Astrocyte (in vitro differentiated cells and primary cell): ENCODE measurements around the gene HAPLN2.

Experiments
- EZH2 ChIP-seq: IDR thresholded peaks from 2 replicates; pipeline ENCODE4 v1.6.1; 2012; ENCODE audit warnings: mild to moderate bottlenecking, low read length, inconsistent platforms; ENCODE audit not compliant: insufficient read depth
- TF ChIP-seq, protein P1 (sequence below): IDR thresholded peaks from 2 replicates; pipeline ENCODE4 v1.5.1; 2011; ENCODE audit warnings: low read depth, mild to moderate bottlenecking, inconsistent platforms, low read length, moderate library complexity; ENCODE audit not compliant: insufficient read depth

DNA sequence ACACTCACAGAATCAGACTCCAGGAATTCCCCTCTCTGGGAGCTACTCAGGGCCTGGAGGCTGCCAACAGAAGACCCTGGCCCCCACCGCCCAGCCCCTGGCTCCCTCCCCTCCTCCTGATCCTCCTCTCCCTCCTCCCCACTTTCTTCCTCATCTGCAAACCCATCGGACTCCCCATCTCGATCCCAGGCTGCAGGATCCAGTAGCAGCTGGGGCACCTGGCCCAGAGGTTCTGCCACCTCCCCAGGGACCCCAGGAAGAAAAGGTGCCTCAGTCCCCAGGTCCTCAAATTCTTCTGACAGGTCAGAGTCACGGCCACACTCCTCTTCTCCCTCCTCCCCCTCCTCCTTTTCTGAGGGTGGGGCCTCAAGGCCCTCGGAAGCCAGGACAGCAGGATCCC lies 50.6 kb downstream of the HAPLN2 start:
- TF ChIP-seq, protein P1, sequence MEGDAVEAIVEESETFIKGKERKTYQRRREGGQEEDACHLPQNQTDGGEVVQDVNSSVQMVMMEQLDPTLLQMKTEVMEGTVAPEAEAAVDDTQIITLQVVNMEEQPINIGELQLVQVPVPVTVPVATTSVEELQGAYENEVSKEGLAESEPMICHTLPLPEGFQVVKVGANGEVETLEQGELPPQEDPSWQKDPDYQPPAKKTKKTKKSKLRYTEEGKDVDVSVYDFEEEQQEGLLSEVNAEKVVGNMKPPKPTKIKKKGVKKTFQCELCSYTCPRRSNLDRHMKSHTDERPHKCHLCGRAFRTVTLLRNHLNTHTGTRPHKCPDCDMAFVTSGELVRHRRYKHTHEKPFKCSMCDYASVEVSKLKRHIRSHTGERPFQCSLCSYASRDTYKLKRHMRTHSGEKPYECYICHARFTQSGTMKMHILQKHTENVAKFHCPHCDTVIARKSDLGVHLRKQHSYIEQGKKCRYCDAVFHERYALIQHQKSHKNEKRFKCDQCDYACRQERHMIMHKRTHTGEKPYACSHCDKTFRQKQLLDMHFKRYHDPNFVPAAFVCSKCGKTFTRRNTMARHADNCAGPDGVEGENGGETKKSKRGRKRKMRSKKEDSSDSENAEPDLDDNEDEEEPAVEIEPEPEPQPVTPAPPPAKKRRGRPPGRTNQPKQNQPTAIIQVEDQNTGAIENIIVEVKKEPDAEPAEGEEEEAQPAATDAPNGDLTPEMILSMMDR, result no peak
- no peak for TF ChIP-seq EZH2
